GM06990 (cell line): Measurements from ENCODE around the gene PHC2.

Experiments used
- DNase-seq: peaks from one replicate; pipeline ENCODE4 v3.0.0-alpha.2; 2011; ENCODE audit not compliant: insufficient read length; ENCODE audit errors: extremely low read depth
- H3K27me3 ChIP-seq: replicated peaks from 2 replicates; pipeline ENCODE4 v1.6.0; 2011; ENCODE audit warnings: low read length; ENCODE audit not compliant: control insufficient read depth, insufficient read depth
- H3K36me3 ChIP-seq: 2 replicates; pipeline ENCODE4 v1.5.1; 2011; ENCODE audit warnings: low read length; ENCODE audit not compliant: control insufficient read depth, insufficient read depth
- H3K4me3 ChIP-seq: replicated peaks from 2 replicates; pipeline ENCODE4 v1.5.1; 2011; ENCODE audit warnings: low read depth, mild to moderate bottlenecking, control low read depth, low read length
- TF ChIP-seq, protein P1 (sequence below): IDR thresholded peaks from 2 replicates; pipeline ENCODE4 v1.5.1; 2011; ENCODE audit warnings: low read length, control low read depth, mild to moderate bottlenecking, inconsistent platforms; ENCODE audit not compliant: insufficient read depth, poor library complexity, severe bottlenecking

The PHC2 gene

DNA sequence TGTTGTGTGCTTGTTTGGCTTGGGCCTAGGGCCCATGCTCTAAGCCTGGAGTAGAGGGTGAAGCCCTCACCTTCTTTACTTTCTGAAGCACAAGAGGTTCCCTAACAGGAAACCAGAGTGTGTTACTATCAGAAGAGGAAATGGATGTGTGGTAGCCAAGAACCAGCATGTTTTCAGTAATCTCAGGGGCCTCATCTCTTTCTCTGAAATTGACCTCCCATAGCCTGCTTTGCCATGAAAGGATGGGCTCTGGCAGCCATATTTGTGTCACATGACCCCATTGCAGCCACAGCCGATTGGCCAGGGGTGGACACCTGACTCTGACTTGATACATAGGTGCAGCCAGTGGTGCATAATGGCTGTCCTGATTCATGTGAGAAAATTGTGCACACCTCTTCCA is 128.6 kb downstream of the PHC2 start:
- DNase-seq, result no peak

DNA sequence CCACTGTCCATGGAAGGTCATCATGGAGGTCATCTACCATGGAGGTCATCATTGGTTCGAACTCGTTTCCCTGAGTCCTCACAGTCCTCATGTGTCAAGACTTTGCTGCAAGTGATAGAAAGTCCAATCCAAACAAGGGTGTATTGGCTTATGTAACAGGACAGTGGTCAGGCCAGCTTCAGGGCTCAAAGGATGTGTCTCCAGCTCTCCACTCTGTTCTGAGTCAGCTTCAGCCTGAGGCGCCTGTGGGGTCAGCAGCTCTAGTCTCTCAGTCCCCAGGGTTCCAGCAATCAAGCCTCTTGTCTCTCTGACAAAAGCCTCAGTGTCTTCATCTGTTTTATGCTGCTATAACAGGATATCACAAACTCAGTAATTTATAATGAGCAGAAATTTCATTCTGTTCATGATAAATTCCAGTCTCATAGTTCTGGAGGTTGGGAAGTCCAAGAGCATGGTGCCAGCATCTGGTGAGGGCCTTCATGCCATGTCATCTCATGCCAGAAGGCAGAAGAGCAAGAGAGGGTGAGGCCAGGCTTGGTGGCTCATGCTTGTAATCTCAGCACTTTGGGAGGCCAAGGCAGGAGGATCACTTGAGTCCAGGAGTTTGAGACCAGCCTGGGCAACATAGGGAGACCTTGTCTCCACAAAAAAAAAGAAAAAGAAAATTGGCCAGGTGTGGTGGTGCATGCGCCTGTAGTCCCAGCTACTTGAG is 129.5 kb downstream of the PHC2 start:
- TF ChIP-seq, protein P1, sequence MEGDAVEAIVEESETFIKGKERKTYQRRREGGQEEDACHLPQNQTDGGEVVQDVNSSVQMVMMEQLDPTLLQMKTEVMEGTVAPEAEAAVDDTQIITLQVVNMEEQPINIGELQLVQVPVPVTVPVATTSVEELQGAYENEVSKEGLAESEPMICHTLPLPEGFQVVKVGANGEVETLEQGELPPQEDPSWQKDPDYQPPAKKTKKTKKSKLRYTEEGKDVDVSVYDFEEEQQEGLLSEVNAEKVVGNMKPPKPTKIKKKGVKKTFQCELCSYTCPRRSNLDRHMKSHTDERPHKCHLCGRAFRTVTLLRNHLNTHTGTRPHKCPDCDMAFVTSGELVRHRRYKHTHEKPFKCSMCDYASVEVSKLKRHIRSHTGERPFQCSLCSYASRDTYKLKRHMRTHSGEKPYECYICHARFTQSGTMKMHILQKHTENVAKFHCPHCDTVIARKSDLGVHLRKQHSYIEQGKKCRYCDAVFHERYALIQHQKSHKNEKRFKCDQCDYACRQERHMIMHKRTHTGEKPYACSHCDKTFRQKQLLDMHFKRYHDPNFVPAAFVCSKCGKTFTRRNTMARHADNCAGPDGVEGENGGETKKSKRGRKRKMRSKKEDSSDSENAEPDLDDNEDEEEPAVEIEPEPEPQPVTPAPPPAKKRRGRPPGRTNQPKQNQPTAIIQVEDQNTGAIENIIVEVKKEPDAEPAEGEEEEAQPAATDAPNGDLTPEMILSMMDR, result no peak
- Histone ChIP-seq H3K36me3 (peaks cover 3% of the 10 kb centered on the region), H3K4me3 (no peak overlapping the region), H3K27me3 (no peaks in the 10 kb centered on the region)
- DNase-seq, result no peak

More for the DNA sequence above, 128.6 kb downstream of the PHC2 start:
- Histone ChIP-seq H3K36me3 (peaks cover 3% of the 10 kb centered on the region), H3K4me3 (no peak overlapping the region), H3K27me3 (no peaks in the 10 kb centered on the region)
- TF ChIP-seq, protein P1, result no peak

GRCh38 chr1:33300673-33301072 is 130.2 kb downstream of the PHC2 start:
- H3K27me3 ChIP-seq, result no peaks in the 10 kb centered on the region
- peaks cover 4% of the 10 kb centered on the region for H3K36me3 ChIP-seq
- TF ChIP-seq, protein P1, result no peak
- DNase-seq, result no peak
- H3K4me3 ChIP-seq, result no peak overlapping the region

- TF ChIP-seq, protein P1, result no peak
- DNase-seq, result no peak
- Histone ChIP-seq H3K27me3 (no peaks in the 10 kb centered on the region), H3K4me3 (no peak overlapping the region), H3K36me3 (peaks cover 4% of the 10 kb centered on the region)
Observed at GRCh38 chr1:33299461-33300155, 131.3 kb downstream of the PHC2 start.

GRCh38 chr1:33298623-33299277 is 132.1 kb downstream of the PHC2 start:
- DNase-seq, result peak; percentile 37
- Histone ChIP-seq H3K27me3 (no peaks in the 10 kb centered on the region), H3K4me3 (no peak overlapping the region), H3K36me3 (peaks cover 4% of the 10 kb centered on the region)
- TF ChIP-seq, protein P1, result peak; percentile 90
